Measurements from ENCODE around the gene SV2C. TPM values are rescaled to one million over a fixed set of nuclear protein-coding genes. Genes with fewer than 3 reads are reported as not detected.

SV2C gene
- total RNA-seq, 2 donors from 2014 or later = 0.52 TPM; not detected in 1

DNA sequence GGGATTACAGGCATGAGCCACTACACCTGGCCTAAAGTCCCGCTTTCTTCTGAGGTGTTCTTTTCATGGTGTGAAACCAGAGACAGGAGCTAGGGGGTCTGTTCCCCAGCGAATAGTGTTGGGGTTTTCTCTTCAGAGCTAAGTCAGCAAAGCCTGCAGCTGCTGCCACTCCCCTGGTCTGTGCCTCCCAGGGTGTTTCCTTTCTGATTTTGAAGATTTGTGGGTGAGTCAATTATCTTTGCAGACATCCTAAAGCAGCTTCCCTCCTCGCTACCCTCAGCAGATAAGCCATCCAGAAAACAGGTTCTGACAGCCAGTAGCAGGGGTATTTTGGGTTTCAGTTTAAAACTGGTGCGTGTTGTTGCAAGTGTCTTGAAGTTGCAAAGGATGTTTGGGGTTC, 247.9 kb downstream of the SV2C start:
- no peak for ATAC-seq
- no peaks in the 10 kb centered on the region for H3K27me3 ChIP-seq
- no peak for DNase-seq
- intact Hi-C loops (cut with DNase I) = no loop called here
- TF ChIP-seq POLR2A (IDR thresholded peaks at IDR 0.05) (no peak), CTCF (IDR thresholded peaks at IDR 0.05) (no peak)
- no peaks in the 10 kb centered on the region for H3K9me3 ChIP-seq
- no peaks in the 10 kb centered on the region for H3K36me3 ChIP-seq (replicated peaks in 1 of 2; ENCODE audit: insufficient read depth in 1 of 2, low read depth in 2 of 2)
- peaks cover 17% of the 10 kb centered on the region for H3K4me1 ChIP-seq
- H3K4me3 ChIP-seq = no peak overlapping the region
- H3K27ac ChIP-seq = no peak overlapping the region
- 80 to 87% methylated on average over 4 of the region's 4 CpGs for WGBS, 2 donors

- ATAC-seq (no peak), DNase-seq (peak in 1 of 4 donors; percentile 33)
- H3K27me3 ChIP-seq = no peaks in the 10 kb centered on the region
- H3K4me1 ChIP-seq = peaks cover 8% of the 10 kb centered on the region
- intact Hi-C loops (cut with DNase I) = no loop called here
- no peaks in the 10 kb centered on the region for H3K9me3 ChIP-seq
- TF ChIP-seq POLR2A (IDR thresholded peaks at IDR 0.05) = no peak
- TF ChIP-seq CTCF (IDR thresholded peaks at IDR 0.05) = no peak
- H3K27ac ChIP-seq = no peak overlapping the region
- 53 to 63% methylated on average over 3 to 4 of the region's 4 CpGs for WGBS, 2 donors
- H3K36me3 ChIP-seq (replicated peaks in 1 of 2; ENCODE audit: insufficient read depth in 1 of 2, low read depth in 2 of 2) = no peaks in the 10 kb centered on the region
- no peak overlapping the region for H3K4me3 ChIP-seq
Observed at GRCh38 chr5:76332102-76332501, 248.9 kb downstream of the SV2C start.

- ATAC-seq (no peak), DNase-seq (no peak)
- TF ChIP-seq POLR2A (IDR thresholded peaks at IDR 0.05) (no peak), CTCF (IDR thresholded peaks at IDR 0.05) (no peak)
- Histone ChIP-seq H3K9me3 (no peaks in the 10 kb centered on the region), H3K27me3 (no peaks in the 10 kb centered on the region), H3K36me3 (replicated peaks in 1 of 2; ENCODE audit: insufficient read depth in 1 of 2, low read depth in 2 of 2) (no peaks in the 10 kb centered on the region), H3K4me3 (no peak overlapping the region), H3K27ac (no peak overlapping the region), H3K4me1 (peaks cover 9% of the 10 kb centered on the region)
- 84 to 86% methylated on average over 2 of the region's 2 CpGs for WGBS, 2 donors
- intact Hi-C loops (cut with DNase I) = no loop called here
Observed at GRCh38 chr5:76332611-76333205, 249.5 kb downstream of the SV2C start.

- intact Hi-C loops (cut with DNase I) = no loop called here
Observed at GRCh38 chr5:76333571-76333970, 250.4 kb downstream of the SV2C start.

More at GRCh38 chr5:76333571-76333970, 250.4 kb downstream of the SV2C start:
- TF ChIP-seq POLR2A (IDR thresholded peaks at IDR 0.05) (no peak), CTCF (IDR thresholded peaks at IDR 0.05) (no peak)
- no peaks in the 10 kb centered on the region for H3K36me3 ChIP-seq (replicated peaks in 1 of 2; ENCODE audit: insufficient read depth in 1 of 2, low read depth in 2 of 2)
- DNase-seq (no peak), ATAC-seq (no peak)
- H3K27me3 ChIP-seq = no peaks in the 10 kb centered on the region
- WGBS, 2 donors = 82 to 85% methylated on average over 4 of the region's 4 CpGs
- H3K4me1 ChIP-seq = peaks cover 17% of the 10 kb centered on the region
- H3K4me3 ChIP-seq = no peak overlapping the region
- H3K9me3 ChIP-seq = no peaks in the 10 kb centered on the region
- H3K27ac ChIP-seq = no peak overlapping the region
